Suppressor macrophage treated with lipopolysaccharide for 1 hour (primary cell): ENCODE results near the gene ARHGAP42.
"Not testable (repeated sequence)": the region's sequence is repeated elsewhere in the genome, so short reads cannot be mapped to it uniquely, and the experiment has no call there.

Experiments used
- DNase-seq, 3 donors: peaks; one replicate each; pipeline ENCODE4 v3.0.0-alpha.2; 2020 to 2022

The ARHGAP42 gene, protein sequence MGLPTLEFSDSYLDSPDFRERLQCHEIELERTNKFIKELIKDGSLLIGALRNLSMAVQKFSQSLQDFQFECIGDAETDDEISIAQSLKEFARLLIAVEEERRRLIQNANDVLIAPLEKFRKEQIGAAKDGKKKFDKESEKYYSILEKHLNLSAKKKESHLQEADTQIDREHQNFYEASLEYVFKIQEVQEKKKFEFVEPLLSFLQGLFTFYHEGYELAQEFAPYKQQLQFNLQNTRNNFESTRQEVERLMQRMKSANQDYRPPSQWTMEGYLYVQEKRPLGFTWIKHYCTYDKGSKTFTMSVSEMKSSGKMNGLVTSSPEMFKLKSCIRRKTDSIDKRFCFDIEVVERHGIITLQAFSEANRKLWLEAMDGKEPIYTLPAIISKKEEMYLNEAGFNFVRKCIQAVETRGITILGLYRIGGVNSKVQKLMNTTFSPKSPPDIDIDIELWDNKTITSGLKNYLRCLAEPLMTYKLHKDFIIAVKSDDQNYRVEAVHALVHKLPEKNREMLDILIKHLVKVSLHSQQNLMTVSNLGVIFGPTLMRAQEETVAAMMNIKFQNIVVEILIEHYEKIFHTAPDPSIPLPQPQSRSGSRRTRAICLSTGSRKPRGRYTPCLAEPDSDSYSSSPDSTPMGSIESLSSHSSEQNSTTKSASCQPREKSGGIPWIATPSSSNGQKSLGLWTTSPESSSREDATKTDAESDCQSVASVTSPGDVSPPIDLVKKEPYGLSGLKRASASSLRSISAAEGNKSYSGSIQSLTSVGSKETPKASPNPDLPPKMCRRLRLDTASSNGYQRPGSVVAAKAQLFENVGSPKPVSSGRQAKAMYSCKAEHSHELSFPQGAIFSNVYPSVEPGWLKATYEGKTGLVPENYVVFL

DNA sequence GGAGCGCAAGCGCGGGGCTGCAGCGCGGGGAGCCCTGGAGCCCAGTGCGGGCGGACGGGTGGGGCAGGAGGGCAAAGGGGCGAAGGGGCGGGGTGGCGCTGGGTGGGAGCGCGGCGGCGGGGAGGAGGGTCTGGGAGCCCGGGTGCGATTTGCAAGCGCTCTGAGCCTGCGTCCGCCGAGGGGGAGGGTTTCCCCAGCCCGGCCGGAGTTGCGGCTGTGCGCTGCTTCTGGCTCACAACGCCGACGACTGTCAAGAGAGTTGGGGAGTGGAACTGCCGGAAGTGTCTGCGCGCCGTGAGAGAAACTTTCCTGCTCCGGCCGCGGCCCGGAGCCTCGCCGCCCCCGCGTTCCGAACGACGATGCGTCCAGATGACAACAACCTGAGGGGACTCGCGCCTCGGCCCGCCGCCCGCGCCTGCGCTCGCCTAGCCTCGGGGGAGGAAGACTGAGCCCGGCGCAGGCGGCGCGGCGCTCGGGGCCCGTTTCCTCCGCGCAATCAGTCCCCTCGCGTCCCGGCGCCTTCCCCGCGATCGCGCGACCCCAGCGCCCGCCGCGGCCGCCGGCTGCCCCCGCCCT lies at the start of gene ARHGAP42:
ARHGAP42 (plus strand) TSS at position 235 of the 576 bp plus-strand sequence. CDS start 391 bp downstream, outside the sequence.
- peak; percentile 43 to 71 (median 44) for DNase-seq

DNA sequence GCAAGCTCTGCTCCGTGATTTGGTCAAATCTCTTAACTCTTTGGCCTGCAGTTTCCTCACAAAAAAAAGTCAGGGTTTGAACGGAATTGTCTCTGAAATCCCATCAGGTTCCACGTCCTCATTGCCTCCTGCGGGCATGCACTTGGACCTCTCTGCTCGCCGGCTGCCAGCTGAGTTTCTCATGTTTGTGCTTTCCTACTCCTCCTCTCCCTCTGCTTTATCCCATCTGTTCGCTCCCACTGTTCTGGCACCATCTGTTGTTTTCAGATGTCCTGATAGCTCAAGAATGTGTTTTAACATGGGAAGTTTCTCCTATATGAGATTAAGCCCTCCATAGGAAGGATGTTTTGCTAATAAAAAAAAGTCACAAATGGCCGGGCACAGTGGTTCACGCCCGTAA lies 49.4 kb upstream of the ARHGAP42 start:
- DNase-seq = no peak

DNA sequence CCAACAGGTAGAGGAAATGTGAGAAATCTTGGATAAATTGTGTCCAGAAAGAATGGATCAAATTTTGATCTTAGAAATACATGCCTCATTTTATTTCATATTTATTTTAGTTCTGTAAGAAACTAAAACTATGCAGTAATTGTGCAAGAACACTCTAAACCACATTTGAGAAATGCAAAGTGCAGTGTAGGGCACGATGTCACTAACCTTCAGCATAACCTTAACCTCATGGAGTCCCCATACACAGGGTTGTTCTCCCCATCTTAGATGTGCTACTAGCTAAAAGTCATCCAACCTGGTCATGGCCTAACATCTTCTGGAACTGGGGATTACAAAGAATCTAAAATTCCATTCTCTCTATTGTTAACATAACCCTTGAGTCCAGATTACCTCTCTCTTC lies 48.4 kb upstream of the ARHGAP42 start:
- no peak for DNase-seq

DNA sequence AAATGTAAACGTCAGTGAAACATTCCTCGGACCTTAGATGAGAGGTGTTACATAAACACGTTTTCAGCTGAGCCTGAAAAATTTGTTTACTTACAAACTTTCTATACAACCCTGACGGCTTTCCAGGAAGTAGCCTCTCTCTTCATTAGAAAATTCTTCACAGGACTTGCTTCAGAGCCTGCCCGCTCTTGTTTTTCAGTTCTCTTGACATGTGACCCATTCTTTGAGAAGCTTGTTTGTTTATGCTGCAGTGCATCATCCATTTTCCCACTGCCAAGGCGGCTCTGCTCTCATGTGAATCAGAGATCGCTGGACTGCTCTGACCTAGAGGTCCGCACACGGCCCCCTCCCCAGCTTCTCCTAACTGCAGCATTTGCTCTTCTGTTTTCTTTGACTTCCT lies 47.9 kb upstream of the ARHGAP42 start:
- DNase-seq = no peak

DNA sequence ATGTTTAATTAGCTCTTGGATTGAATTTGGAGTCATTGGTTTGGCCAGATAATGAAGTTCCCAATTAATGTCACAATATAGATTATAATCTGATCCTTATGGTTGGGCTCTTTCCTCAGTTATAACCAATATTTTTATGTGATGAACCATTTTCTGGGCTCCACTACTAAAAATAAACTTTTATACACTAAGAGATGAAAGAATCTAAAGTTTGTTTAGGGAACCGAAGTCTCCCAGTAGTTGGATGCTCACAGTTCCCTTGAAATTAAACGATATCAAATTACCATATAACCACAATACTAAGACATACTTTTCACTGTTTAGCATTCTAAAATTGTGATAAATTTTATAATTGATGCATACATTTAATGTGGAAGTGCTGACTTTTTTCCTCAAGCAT lies 47.0 kb upstream of the ARHGAP42 start:
- no peak for DNase-seq

DNA sequence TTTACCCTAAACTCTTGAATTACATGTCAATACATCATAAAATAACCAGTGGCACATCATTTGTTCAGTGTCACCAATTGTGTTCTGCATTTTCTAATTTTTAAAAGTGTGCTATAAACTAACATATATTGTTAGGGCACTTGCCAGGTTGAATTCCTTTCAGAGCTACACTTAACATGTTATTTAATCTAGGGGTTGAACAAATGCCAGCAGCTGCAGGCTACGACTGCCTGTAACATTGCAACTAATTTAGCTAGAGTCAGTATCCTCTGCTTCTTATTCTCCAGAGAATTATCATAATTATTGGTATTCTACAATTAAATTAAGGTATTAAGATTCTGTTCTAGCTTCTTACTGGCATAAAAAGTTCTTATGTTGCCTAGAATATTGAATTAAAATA lies 46.4 kb upstream of the ARHGAP42 start:
- no peak for DNase-seq

DNA sequence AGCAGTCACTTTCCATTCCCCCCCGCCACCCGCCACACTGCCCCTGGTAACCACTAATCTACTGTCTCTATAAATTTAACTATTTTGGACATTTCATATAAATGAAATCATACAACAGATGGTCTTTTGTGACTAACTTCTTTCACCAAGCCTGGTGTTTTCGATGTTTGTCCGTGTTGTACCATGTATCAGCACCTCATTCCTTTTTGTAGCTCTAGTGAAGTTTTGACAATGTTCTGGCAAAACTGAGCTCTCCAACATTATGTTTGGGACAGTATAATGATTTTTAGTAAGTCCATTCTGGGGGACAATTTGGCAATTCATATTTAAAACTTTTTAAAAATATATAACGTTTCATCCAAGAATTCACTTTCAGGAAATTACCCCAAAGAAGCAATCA lies 45.6 kb upstream of the ARHGAP42 start:
- no peak for DNase-seq

DNA sequence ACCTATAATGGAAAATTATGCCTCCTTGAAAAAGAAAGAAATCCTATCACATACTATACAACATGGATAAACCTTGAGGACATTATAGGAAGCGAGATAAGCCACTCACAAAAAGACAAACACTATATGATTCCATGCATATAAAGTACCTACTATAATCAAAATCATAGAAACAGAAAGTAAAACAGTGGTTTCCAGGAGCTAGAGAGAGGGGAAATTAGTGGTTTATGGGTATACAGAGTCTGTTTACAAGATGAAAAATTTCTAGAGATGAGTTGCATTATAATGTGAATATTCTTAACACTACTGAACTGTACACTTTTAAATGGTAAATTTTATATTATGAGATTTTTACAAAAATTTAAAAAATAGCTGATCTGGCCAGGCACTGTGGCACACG lies 40.5 kb upstream of the ARHGAP42 start:
- DNase-seq = no peak

DNA sequence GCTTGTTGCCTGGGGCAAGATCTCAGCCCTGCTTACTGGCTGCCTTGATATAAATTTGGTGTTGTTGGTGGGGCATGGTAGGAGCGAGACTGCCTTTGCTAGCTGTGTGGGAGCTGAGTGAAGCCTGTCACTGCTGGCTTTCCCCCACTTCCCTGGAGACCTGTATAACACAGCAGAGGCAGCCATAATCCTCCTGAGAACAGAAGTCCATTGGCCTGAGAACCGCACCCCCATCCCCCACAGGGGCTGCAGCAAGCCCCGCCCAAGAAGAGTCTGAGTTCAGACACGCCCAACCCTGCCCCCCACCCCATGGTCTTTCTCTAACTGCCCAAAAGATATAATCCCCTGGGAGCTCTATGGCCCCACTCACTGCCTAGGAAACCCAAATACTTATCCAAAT lies 39.2 kb upstream of the ARHGAP42 start:
- DNase-seq = no peak

DNA sequence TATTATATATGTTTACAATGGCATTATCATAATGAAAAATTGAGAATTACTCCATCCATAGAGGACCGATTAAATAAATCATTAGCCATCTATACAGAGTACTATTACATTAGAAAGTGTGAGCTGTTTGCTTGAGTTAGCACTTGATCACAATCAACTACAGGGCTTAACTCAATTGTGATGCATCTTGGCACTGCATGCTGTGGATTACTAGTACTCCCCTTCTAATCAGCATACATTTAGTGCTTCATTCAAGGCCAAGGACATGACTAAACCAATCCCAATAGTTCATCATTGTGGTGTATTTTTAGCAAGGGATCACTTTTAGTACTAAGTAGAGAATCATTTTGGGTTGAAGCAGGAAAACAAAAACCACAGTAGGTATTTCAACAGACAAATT lies 23.5 kb upstream of the ARHGAP42 start:
- DNase-seq = no peak

DNA sequence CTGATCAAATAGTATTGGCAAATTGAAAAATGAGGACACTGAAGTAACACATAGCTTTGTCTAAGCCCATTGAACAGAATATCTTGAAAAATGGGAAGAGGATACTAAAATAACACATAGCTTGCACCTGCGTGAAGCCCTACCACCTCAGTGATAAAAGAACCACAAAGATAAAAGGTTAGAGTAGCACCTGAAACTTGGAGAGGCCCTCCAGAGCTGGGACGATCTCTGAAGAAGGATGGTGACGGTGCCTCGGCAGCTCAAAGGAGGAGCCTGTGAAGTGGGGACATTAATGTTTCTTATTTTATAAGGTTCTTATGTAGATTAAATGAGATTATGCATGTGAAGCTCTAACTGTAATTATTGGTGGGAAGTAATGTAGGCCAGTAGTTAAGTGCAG lies 23.1 kb upstream of the ARHGAP42 start:
- no peak for DNase-seq

DNA sequence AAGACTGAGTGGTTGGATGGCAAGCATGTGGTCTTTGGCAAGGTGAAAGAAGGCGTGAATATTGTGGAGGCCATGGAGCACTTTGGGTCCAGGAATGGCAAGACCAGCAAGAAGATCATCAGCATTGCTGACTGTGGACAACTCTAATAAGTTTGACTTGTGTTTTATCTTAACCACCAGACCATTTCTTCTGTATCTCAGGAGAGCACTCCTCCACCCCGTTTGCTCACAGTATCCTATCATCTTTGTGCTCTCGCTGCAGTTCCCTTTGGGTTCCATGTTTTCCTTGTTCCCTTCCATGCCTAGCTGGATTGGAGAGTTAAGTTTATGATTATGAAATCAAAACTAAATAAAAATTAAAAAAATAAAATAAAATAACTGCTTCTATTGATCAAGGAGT lies 20.3 kb upstream of the ARHGAP42 start:
- DNase-seq = not testable (repeated sequence)

DNA sequence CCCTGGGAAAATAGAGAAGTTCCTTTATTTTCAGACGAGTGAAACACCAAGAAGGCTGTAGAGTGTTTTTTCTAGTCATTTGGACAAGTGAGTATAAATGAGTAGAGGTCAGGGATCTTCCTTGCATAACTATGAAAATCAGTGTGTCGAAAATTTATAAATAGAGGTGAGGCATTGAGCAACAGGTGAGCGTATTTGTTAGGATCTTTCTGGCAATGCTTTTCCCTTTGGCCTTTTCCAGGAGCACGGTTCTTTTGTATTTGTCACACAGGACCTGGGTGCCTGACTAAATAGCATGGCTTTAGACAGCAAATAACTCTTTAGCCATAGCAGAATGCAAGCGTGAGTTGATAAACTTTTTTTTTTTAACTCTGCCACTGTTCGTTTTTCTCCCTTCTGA lies 19.6 kb upstream of the ARHGAP42 start:
- no peak for DNase-seq

DNA sequence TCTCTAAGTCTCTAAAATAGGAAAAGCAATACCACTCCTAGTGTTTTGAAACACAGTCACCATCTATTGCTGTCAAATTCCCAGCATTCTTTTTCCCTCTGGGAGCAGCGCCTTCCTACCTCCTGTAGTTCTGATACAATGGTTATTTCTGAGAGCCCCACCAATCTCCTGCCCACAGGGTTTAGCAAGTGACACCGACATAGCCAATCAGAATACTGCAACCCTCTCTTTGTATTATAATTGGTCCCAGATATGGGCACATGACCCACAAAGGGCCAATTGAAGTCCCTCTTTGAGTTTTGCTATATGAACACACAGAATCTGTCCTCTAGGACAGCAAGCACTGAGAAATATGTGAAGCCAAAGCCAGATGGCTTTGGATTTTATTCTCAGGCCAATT lies 16.9 kb upstream of the ARHGAP42 start:
- DNase-seq = no peak

DNA sequence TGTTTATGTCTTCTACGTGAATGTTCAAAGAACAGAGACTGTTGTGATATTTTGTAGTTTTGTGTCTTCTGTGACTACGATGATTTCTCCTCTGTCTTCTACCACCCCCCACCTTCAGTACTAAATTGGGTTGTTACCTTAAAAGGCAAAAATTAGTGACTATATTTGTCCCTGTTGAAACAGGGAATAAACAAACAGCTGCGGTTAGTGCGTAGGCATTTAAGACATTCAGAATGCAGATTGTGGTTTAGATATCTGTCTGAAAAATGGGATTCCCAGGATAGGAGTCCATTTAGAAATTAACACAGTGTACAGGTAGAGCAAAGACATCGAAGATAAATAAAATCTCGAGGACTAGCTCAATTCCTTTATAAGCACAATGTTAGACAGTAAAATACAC lies 15.6 kb upstream of the ARHGAP42 start:
- no peak for DNase-seq

DNA sequence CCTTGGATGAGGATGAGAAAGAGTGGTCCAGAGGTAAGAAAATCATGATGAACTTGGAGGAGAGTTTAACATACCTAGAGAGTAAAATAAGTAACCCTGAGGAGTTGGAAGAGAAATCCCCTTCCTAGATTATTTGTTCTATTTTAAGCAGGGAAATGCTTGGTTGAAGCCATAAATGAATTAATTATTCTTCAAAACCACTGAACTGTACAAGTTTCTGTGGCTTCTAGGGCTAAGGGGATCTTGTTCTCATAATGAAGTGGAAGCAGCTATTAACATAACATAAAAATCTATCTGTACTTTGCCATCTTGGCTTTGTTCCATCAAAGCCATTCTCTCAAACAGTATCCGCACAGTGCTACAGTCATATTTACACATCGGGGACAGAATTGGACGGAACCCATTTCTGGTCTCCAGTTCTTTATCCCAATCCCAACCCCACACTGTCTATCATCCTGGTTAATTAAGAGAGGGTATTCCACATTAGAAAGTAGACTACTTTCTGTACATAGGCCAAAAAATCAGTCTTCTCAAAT lies 14.5 kb upstream of the ARHGAP42 start:
- no peak for DNase-seq

DNA sequence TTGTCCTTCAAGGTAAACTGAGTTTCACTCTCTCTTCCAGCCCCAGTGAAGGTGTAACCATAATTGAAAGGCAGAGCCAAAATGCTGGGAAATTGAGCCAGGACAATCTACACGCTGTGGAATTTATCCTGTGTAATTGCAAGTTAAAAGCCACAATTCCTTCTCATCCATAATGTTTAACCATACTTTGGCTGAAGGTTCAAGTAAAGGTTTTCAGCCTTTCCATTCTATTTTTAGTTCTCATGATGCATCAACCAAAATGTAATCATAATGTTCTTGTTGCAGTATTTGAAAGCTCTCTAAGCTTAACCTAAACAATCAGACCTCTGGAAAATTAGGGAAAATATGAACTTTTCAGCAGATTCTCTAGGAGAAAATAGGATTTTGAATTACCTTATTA lies 14.0 kb upstream of the ARHGAP42 start:
- no peak for DNase-seq

DNA sequence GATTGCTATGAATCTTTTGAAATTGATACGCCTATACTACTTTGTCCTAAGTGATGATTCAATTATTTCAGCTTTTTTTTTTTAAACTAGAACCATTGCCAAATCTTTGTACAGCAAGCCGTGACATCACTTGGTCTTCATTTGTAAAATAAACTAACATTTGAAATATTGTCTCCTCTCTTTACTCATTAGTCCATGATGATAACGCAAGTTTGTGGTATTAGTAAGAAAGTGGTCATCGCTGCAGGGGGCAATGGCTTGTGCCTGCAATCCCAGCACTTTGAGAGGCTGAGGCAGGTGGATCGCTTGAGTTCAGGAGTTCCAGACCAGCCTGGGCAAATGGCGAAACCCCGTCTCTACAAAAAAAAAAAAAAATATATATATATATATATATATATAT lies 12.9 kb upstream of the ARHGAP42 start:
- DNase-seq = no peak

DNA sequence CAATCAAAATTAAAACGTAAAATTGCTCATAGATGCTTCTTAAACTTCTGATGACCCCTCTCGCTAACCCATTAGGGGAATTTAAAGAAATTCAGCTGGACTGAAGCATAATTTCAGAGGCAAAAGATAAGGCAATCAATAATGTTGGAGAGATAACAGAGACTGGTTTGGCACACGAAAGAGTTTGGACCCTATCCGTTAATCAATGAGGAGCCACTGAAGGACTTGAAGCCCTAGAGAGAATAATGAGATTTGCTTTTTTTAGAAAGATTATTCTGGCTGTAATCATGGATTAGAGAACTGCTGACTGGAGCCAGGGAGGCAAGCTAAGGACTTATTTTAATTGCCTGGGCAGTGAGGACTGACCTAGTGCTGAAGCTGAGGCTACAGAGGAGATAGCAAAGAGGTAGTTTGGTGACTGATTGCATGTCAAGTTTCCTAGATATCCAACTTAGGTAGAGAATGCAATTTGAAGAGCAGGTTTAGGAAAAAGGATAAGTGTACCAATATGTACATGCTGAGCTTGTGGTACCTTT lies 11.9 kb upstream of the ARHGAP42 start:
- no peak for DNase-seq

DNA sequence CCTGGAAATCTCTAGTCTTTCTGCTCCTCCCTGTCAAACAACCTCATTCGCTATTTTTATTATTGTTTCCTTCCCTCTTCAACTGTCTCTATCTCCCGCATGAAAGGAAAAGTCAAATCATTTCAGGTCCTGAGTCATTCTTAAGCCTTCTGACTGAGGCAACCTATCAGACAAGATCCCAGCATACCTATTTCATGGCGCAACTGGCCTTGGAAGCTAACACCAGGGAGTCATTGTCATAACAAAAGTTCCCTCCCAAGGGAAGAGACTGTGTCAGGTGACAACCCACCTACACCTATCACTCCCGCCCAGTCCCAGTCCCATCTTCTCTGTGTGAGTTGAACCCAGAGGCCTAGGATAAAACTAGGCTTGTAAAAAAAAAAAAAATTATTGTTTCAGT lies 10.2 kb upstream of the ARHGAP42 start:
- no peak for DNase-seq

DNA sequence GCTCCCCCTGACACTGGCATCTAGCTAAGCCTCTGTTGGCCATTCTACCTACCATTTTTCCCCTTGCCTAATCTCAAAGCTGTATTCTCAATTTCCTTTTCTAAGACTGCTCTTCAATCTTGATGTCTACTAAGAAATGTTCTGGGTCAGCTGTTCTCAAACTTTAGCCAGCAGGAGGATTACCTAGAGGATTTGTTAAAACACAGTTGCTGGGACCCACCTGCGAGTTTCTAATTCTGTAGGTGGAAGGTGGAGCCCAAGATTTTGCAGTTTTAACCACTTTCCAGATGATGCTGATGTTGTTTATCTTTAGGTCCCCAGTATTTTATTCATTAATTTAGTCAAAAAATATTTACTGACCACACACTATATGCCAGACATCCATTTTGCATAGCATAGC lies 9.3 kb upstream of the ARHGAP42 start:
- no peak for DNase-seq

DNA sequence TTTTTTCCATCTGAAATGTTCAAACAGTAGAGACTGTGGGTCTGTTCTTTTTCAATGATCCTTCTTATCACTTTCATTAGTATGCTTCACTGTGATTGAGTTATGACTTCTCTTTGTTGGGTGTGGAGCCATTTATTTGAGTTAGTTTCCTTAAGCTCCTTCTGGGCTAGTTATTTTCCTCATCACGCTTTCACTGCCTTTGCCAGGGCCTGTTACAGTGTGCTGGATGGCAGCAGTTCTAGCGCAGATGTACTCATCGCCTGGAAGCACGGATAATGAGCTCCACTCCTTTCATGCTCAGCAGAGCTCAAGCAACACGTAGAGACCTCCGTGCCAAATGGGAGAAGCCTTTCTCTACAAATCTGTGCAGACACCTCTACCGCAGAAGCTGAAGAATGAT lies 7.0 kb upstream of the ARHGAP42 start:
- DNase-seq = no peak

DNA sequence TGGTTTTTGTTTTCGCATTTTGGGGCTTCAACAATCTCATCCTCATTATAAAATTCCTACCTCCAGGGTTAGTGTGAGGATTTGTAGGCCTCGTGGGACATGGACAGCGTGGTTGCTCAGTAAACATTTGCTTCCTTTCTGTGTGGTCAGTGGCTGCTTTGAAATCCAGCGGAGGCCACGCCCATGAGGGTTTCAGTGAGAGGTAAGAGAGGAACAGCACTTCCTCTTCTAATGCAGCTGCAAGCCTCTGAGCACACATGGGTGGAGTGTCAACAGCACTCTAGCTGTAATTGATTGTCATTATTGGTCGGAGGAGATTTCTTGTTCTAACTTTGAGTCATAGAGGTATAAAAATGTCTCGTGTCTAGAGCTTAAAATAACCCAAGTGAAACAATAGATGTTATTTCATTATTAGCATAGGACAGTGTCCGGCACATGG lies 6.0 kb upstream of the ARHGAP42 start:
- peak; percentile 46 to 63 (median 57) for DNase-seq
